Heart left ventricle (tissue), 16 donors: ENCODE results near the gene DACT1. TPM values are rescaled to one million over a fixed set of nuclear protein-coding genes. Genes with fewer than 3 reads are reported as not detected.

Experiments
- ATAC-seq, 4 donors: fragments of 200-7000 bp; cut with Tn5 transposase; one replicate each; pipeline ENCODE4 v1.9.1; 2020 to 2022; ENCODE audit warnings: moderate library complexity in 4 of 4, mild to moderate bottlenecking in 3 of 4, moderate number of reproducible peaks in 1 of 4
- DNase-seq, 5 donors: peaks; one replicate each; pipeline ENCODE4 v3.0.0-alpha.2; 2020
- H3K27ac ChIP-seq, 12 donors: fragments of 200-600 bp; sonication (generic) in 4 of 12; one replicate each; pipeline versions ENCODE4 v1.5.0 to v1.8.0; 2016 to 2022; ENCODE audit warnings: mild to moderate bottlenecking in 2 of 12
- H3K27me3 ChIP-seq, 9 donors: fragments of 200-600 bp; sonication (generic) in 2 of 9; one replicate each; pipeline versions ENCODE4 v1.5.1 to v1.8.0; 2016 to 2022; ENCODE audit warnings: mild to moderate bottlenecking in 3 of 9
- H3K36me3 ChIP-seq, 9 donors: fragments of 200-600 bp; sonication (generic) in 2 of 9; one replicate each; pipeline versions ENCODE4 v1.5.0 to v1.8.0; 2018 to 2022; ENCODE audit warnings: mild to moderate bottlenecking in 2 of 9
- H3K4me1 ChIP-seq, 12 donors: fragments of 200-600 bp; sonication (generic) in 4 of 12; one replicate each; pipeline versions ENCODE4 v1.5.0 to v1.8.0; 2016 to 2022; ENCODE audit warnings: mild to moderate bottlenecking in 3 of 12
- H3K4me3 ChIP-seq, 12 donors: fragments of 200-600 bp; sonication (generic) in 4 of 12; one replicate each; pipeline versions ENCODE4 v1.5.0 to v1.8.0; 2017 to 2022; ENCODE audit warnings: mild to moderate bottlenecking in 9 of 12, moderate library complexity in 4 of 12
- H3K9me3 ChIP-seq, 12 donors: fragments of 200-600 bp; sonication (generic) in 4 of 12; one replicate each; pipeline versions ENCODE4 v1.5.0 to v1.8.0; 2016 to 2022; ENCODE audit warnings: mild to moderate bottlenecking in 1 of 12
- CTCF ChIP-seq, 12 donors: fragments of 200-600 bp; sonication (generic) in 4 of 12; IDR thresholded peaks; one replicate each; pipeline versions ENCODE4 v1.5.0 to v1.8.0; 2018 to 2022; ENCODE audit warnings: antibody characterized with exemption in 12 of 12, mild to moderate bottlenecking in 5 of 12
- POLR2A ChIP-seq, 2 donors: fragments of 450-650 bp; IDR thresholded peaks; one replicate each; pipeline ENCODE4 v1.6.1; 2017; ENCODE audit warnings: antibody characterized with exemption in 2 of 2, mild to moderate bottlenecking in 2 of 2, moderate library complexity in 2 of 2
- WGBS, 4 donors: extraction: QIAGEN DNeasy Blood & Tissue Kit in 2 of 4; methylation state at CpG; one replicate each; pipeline versions ENCODE4 v1.1.5 to v1.1.7; 2013 to 2018; 5-methylcytosine and 5-hydroxymethylcytosine counted together
- intact Hi-C, 10 donors: fragments of 100-400 bp; cut with DNase I; formaldehyde crosslinking; loops; one replicate each; pipeline versions ENCODE4 v1.11.1 to v1.14.2; 2022
- polyA plus RNA-seq, 2 donors: library from polyadenylated mRNA; stranded (reverse); fragments of 200-250 nt; gene quantifications; one replicate each; pipeline ENCODE4 v1.2.3, GENCODE V29; 2013
- total RNA-seq, 9 donors: library from RNA; depleted of rRNA in 2 of 9; stranded (reverse); fragments of >200 nt in 2 of 9; fragmentation: NEBNext Ultra II Directional in 3 of 9; extraction: Animal tissue kit (Norgen Biotek cat#: 25700) in 3 of 9; gene quantifications; one replicate each; pipeline versions ENCODE4 v1.1.0 to v1.2.4, GENCODE V29; 2016 to 2023
- donor health status: ischemic (EF 13 %, LVEDD 7.1; RV severe dilation, severe dysfunction).
- donor health status: healthy with polysubstance abuse.
- donor health status: DM: no; HTN: yes; CAD: no.
- donor health status: DM: no; HTN: no; CAD: no.
- donor health status: ischemic (EF 25% LVEDD 6.9; RV normal size, moderate dysfunction).
- donor health status: ischemic (EF 25% LVEDD 5.7; RV mildly dilated, moderate dysfunction).
- donor health status: healthy.
- donor health status: DM: yes; HTN: yes; CAD: no.
- donor health status: ischemic (EF 35%, LVEDD 5.7; RV mildly dilated, moderate dysfunction).
- donor health status: nonischemic (EF 11% LVEDD 7.7; RV severe dilation, severe dysfunction).
- donor health status: DM: yes; HTN: yes; CAD: no.
- donor health status: PGD.
- donor health status: ischemic (EF 29% LVEDD 5.4; RV normal size, mild dysfunction).
- donor health status: nonischemic (EF 23%, LVEDD 6.1; RV moderate dilation, normal function).

Gene DACT1
- total and polyA plus RNA-seq, 11 donors, result 0.57 to 7.2 (median 3.0) TPM

DNA sequence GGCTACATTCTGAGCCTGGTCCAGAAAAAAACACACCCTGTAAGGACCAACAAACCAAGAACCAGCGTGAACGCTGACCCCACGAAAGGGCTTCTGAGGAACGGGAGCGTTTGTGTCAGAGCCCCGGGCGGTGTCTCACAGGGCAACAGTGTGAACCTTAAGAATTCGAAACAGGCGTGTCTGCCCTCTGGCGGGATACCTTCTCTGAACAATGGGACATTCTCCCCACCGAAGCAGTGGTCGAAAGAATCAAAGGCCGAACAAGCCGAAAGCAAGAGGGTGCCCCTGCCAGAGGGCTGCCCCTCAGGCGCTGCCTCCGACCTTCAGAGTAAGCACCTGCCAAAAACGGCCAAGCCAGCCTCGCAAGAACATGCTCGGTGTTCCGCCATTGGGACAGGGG is 7.9 kb downstream of the DACT1 start:
- 95 to 97% (median 96%) methylated on average over 20 of the region's 20 CpGs for WGBS, 4 donors
- H3K27me3 ChIP-seq, result no peaks in the 10 kb centered on the region
- intact Hi-C loops, result loop anchor here in 5 of 10 donors (10.0 kb wide), 2 partner anchors 169 to 379 kb away; no protein-coding TSS in a partner anchor
- H3K27ac ChIP-seq, result no peak overlapping the region
- no peaks in the 10 kb centered on the region for H3K9me3 ChIP-seq
- TF ChIP-seq CTCF (IDR thresholded peaks at IDR 0.05) (no peak), POLR2A (IDR thresholded peaks at IDR 0.05) (no peak)
- no peak for ATAC-seq
- DNase-seq, result no peak
- peaks cover 0 to 11% (median 0%) of the 10 kb centered on the region in 12 donors for H3K4me1 ChIP-seq
- H3K36me3 ChIP-seq, result peaks cover 0 to 63% (median 18%) of the 10 kb centered on the region in 9 donors
- H3K4me3 ChIP-seq, result no peak overlapping the region

GRCh38 chr14:58646479-58646878 is 8.7 kb downstream of the DACT1 start:
- WGBS, 4 donors, result 92 to 96% (median 94%) methylated on average over 34 of the region's 34 CpGs
- Histone ChIP-seq H3K4me1 (peaks cover 0 to 8% (median 0%) of the 10 kb centered on the region in 12 donors), H3K27me3 (no peaks in the 10 kb centered on the region), H3K4me3 (no peak overlapping the region), H3K9me3 (no peaks in the 10 kb centered on the region), H3K27ac (no peak overlapping the region), H3K36me3 (peaks cover 0 to 55% (median 17%) of the 10 kb centered on the region in 9 donors)
- ATAC-seq (no peak), DNase-seq (no peak)
- intact Hi-C loops, result loop anchor here in 5 of 10 donors (10.0 kb wide), 2 partner anchors 168 to 378 kb away; no protein-coding TSS in a partner anchor
- no peak for TF ChIP-seq CTCF (IDR thresholded peaks at IDR 0.05)
- no peak for TF ChIP-seq POLR2A (IDR thresholded peaks at IDR 0.05)

DNA sequence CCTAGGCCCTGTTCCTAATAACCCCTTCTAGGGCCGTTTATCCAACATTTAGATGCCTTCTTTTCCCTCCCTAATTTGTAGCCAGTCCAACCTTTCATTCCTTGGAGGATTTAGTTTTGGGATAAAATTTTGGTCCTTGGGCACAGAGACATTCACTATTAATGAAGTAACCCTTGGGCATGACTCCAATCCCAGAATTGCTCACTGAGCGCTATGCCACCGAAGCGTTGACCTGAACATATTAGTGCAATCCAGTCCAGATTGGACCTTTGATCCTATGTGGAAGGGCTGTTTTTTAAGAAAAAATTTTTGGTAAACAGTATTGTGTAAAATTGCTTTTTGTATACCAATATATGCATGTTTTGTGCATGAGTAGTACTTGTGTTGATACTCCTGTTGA is 10.0 kb downstream of the DACT1 start:
- no peak for TF ChIP-seq CTCF (IDR thresholded peaks at IDR 0.05)
- TF ChIP-seq POLR2A (IDR thresholded peaks at IDR 0.05), result no peak
- DNase-seq (no peak), ATAC-seq (no peak)
- no peaks in the 10 kb centered on the region for H3K9me3 ChIP-seq
- 77 to 90% (median 86%) methylated on average over 4 of the region's 4 CpGs for WGBS, 4 donors
- intact Hi-C loops, result loop anchor here in 5 of 10 donors (10.0 kb wide), 2 partner anchors 167 to 377 kb away; no protein-coding TSS in a partner anchor
- H3K4me1 ChIP-seq, result peaks cover 0 to 8% (median 0%) of the 10 kb centered on the region in 12 donors
- no peak overlapping the region for H3K27ac ChIP-seq
- no peaks in the 10 kb centered on the region for H3K27me3 ChIP-seq
- peaks cover 0 to 42% (median 9%) of the 10 kb centered on the region in 9 donors for H3K36me3 ChIP-seq
- no peak overlapping the region for H3K4me3 ChIP-seq

GRCh38 chr14:58650857-58651256 is 13.1 kb downstream of the DACT1 start:
- Histone ChIP-seq H3K4me1 (peaks cover 0 to 2% (median 0%) of the 10 kb centered on the region in 12 donors), H3K27me3 (no peaks in the 10 kb centered on the region), H3K4me3 (no peak overlapping the region), H3K9me3 (peaks cover 0 to 9% (median 0%) of the 10 kb centered on the region in 12 donors), H3K36me3 (peaks cover 0 to 13% (median 1%) of the 10 kb centered on the region in 9 donors), H3K27ac (no peak overlapping the region)
- intact Hi-C loops, result no loop called here
- ATAC-seq, result no peak
- no peak for TF ChIP-seq POLR2A (IDR thresholded peaks at IDR 0.05)
- WGBS, 4 donors, result 81 to 90% (median 86%) methylated on average over 2 of the region's 2 CpGs
- DNase-seq, result no peak
